Gastroesophageal sphincter (tissue), 4 donors: ENCODE data around the gene NFATC4. TPM values are rescaled to one million over a fixed set of nuclear protein-coding genes. Genes with fewer than 3 reads are reported as not detected.

Experiments
- ATAC-seq: fragments of 150-250 bp; one replicate; pipeline ENCODE4 v1.9.1; 2016; ENCODE audit warnings: mild to moderate bottlenecking, moderate library complexity
- H3K27ac ChIP-seq, 4 donors: fragments of 200-600 bp; sonication (generic) in 3 of 4; 1 replicate in 3 of 4; 2 replicates in 1 of 4; pipeline ENCODE4 v1.5.1; 2016 to 2019
- H3K27me3 ChIP-seq: fragments of 200-600 bp; sonication (generic); one replicate; pipeline ENCODE4 v1.5.1; 2019
- H3K36me3 ChIP-seq, 2 donors: fragments of 200-600 bp; sonication (generic); one replicate each; pipeline ENCODE4 v1.5.1; 2019; ENCODE audit warnings: control low read depth in 1 of 2
- H3K4me1 ChIP-seq, 3 donors: fragments of 200-600 bp; sonication (generic); 1 replicate in 2 of 3; 2 replicates in 1 of 3; pipeline ENCODE4 v1.5.1; 2016 to 2019; ENCODE audit warnings: control low read depth in 2 of 3
- H3K4me3 ChIP-seq, 2 donors: fragments of 200-600 bp; sonication (generic); one replicate each; pipeline ENCODE4 v1.5.1; 2019; ENCODE audit warnings: mild to moderate bottlenecking in 1 of 2, moderate library complexity in 1 of 2
- H3K9me3 ChIP-seq, 3 donors: fragments of 200-600 bp; sonication (generic); one replicate each; pipeline ENCODE4 v1.5.1; 2017 to 2019; ENCODE audit warnings: control low read depth in 2 of 3
- CTCF ChIP-seq, 4 experiments: fragments of 200-600 bp in 2 of 4; fragments of 450-650 bp in 2 of 4; sonication (generic) in 1 of 4; IDR thresholded peaks; one replicate each; pipeline ENCODE4 v1.5.1; 2017 to 2019; ENCODE audit warnings: antibody characterized with exemption in 4 of 4, mild to moderate bottlenecking in 2 of 4, moderate library complexity in 2 of 4
- EP300 ChIP-seq: sonication (generic); formaldehyde crosslinking; IDR thresholded peaks from one replicate; pipeline ENCODE4 v1.6.1; 2017; ENCODE audit warnings: antibody characterized with exemption, mild to moderate bottlenecking
- POLR2A ChIP-seq, 2 donors: fragments of 450-650 bp; IDR thresholded peaks; one replicate each; pipeline ENCODE4 v1.6.1; 2017; ENCODE audit warnings: antibody characterized with exemption in 2 of 2, mild to moderate bottlenecking in 2 of 2, moderate library complexity in 1 of 2
- POLR2AphosphoS5 ChIP-seq: sonication (generic); formaldehyde crosslinking; IDR thresholded peaks from one replicate; pipeline ENCODE4 v1.6.1; 2017; ENCODE audit warnings: antibody characterized with exemption
- WGBS, 2 donors: methylation state at CpG; one replicate each; pipeline ENCODE4 v1.1.5; 2018; ENCODE audit warnings: low coverage in 1 of 2; 5-methylcytosine and 5-hydroxymethylcytosine counted together
- total RNA-seq, 4 donors: library from RNA; depleted of rRNA; stranded (reverse); fragments of >200 nt; gene quantifications; one replicate each; pipeline ENCODE4 v1.1.0, GENCODE V29; 2016

NFATC4 gene
- total RNA-seq, 4 donors from 2014 or later: 33.5 to 63.5 (median 57.9) TPM

GRCh38 chr14:24404814-24405213 lies 36.8 kb downstream of the NFATC4 start:
- Histone ChIP-seq H3K9me3 (no peaks in the 10 kb centered on the region), H3K4me3 (no peak overlapping the region), H3K27ac (peak overlapping the region in 1 of 4 donors; percentile 17), H3K36me3 (peaks cover 0 to 42% of the 10 kb centered on the region in 2 donors), H3K27me3 (no peaks in the 10 kb centered on the region), H3K4me1 (peaks cover 0 to 49% (median 20%) of the 10 kb centered on the region in 3 donors)
- ATAC-seq: no peak
- TF ChIP-seq EP300 (no peak), CTCF (IDR thresholded peaks at IDR 0.05) (no peak)
- 60% methylated on average over 3 of the region's 4 CpGs; no CpG with 5 or more reads in 1 of the 2 donors for WGBS, 2 donors

DNA sequence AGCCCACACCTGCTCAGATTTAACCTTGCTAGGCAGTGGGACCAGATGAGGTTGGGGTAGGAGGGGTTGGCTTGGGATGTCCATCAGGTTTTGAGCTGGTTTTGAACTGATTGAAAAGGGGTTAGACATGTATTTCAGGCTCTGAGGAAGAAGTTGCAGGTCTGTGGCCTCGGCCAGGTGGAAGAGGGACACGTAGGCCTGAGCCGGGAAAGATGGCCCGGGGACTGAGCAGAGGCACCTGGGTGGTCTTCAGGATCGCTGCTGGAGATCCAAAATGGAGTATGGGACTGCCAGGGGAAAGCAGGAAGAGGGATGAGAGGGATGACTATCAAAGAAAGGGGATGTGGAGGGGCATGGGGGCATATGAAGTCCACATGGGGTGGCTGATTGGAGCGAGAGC lies 38.4 kb downstream of the NFATC4 start:
- peaks cover 0 to 33% (median 9%) of the 10 kb centered on the region in 3 donors for H3K4me1 ChIP-seq
- ATAC-seq: no peak
- no peak for TF ChIP-seq CTCF (IDR thresholded peaks at IDR 0.05)
- no peak for TF ChIP-seq POLR2A (IDR thresholded peaks at IDR 0.05)
- no peak for TF ChIP-seq POLR2AphosphoS5
- TF ChIP-seq EP300: no peak
- no peaks in the 10 kb centered on the region for H3K27me3 ChIP-seq
- no peak overlapping the region for H3K4me3 ChIP-seq
- H3K9me3 ChIP-seq: no peaks in the 10 kb centered on the region
- H3K36me3 ChIP-seq: peaks cover 0 to 56% of the 10 kb centered on the region in 2 donors
- H3K27ac ChIP-seq: no peak overlapping the region
- WGBS, 2 donors: 97 to 100% methylated on average over 1 to 6 of the region's 6 CpGs

DNA sequence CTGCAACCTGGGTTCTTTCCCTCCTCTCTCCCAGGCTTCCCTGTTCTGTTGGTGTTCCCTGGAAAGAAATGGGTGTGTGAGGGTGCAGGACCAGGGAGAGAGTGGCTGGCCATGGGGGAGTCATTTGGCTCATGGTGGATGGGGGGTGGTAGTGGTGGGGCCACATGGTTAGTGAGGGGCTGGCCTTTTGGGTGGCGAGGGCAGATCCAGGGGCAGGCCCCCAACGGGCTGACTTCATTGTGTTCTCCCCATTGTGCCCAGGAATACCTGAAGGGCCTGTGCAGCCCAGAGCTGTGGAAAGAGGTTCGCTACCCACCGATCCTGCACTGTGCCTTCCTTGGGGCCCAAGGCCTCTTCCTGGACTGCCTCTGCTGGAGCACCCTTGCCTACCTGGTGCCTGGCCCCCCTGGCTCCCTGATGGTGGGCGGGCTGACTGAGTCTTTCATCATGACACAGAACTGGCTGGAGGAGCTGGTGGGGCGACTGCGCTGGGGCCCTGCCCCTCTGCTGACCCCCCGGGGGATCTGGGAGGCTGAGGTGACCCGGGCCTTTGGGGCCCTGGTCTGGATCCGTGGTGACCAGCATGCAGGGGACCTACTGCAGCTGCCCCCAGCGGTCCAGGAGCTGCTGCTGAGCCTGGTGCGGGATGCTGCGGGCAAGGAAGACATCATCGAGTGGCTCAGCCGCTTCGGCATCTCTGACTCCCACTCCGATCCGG lies 39.8 kb downstream of the NFATC4 start:
- peaks cover 0 to 65% of the 10 kb centered on the region in 2 donors for H3K36me3 ChIP-seq
- H3K9me3 ChIP-seq: no peaks in the 10 kb centered on the region

DNA sequence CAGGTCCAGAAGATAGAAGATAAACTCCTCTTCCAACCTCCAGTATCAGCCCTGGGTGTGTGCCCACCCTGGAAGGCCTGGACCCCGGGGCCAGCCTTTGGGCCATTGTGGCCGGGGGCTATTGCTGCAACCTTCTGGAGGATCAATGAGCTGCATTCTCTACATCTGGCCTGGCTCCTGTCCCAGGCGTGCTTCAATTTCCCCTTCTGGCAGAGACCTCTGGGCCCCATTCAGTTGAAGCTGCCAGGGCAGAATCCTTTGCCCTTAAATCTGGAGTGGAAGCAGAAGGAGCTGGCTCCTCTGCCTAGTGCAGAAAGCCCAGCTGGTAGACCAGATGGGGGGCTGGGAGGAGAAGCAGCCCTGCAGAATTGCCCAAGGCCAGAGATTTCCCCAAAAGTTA lies 40.8 kb downstream of the NFATC4 start:
- no CpG with 5 or more reads among the region's 3 CpGs for WGBS, 2 donors
- no peak overlapping the region for H3K4me3 ChIP-seq
- no peak for ATAC-seq
- peaks cover 0 to 10% (median 0%) of the 10 kb centered on the region in 3 donors for H3K4me1 ChIP-seq
- H3K36me3 ChIP-seq: peaks cover 0 to 75% of the 10 kb centered on the region in 2 donors
- no peaks in the 10 kb centered on the region for H3K9me3 ChIP-seq
- TF ChIP-seq EP300 (no peak), POLR2AphosphoS5 (no peak), POLR2A (IDR thresholded peaks at IDR 0.05) (no peak), CTCF (IDR thresholded peaks at IDR 0.05) (no peak)
- no peaks in the 10 kb centered on the region for H3K27me3 ChIP-seq
- no peak overlapping the region for H3K27ac ChIP-seq

More for the DNA sequence above, 39.8 kb downstream of the NFATC4 start:
- no CpG with 5 or more reads among the region's 18 CpGs for WGBS, 2 donors
- H3K27me3 ChIP-seq: no peaks in the 10 kb centered on the region
- ATAC-seq: no peak
- H3K27ac ChIP-seq: no peak overlapping the region
- H3K4me3 ChIP-seq: no peak overlapping the region
- H3K4me1 ChIP-seq: peaks cover 0 to 20% (median 2%) of the 10 kb centered on the region in 3 donors
- no peak for TF ChIP-seq CTCF (IDR thresholded peaks at IDR 0.05)

DNA sequence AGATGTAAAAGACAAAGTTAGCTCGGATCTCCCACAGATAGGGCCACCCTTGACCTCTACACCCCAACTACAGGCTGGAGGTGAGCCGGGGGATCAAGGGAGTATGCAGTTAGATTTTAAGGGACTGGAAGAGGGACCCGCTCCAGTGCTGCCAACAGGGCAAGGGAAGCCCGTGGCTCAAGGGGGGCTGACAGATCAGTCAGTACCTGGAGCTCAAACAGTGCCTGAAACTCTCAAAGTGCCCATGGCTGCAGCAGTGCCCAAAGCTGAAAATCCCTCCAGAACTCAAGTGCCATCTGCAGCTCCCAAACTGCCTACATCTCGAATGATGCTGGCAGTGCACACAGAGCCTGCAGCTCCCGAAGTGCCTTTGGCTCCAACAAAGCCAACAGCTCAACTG lies 41.2 kb downstream of the NFATC4 start:
- Histone ChIP-seq H3K27me3 (no peaks in the 10 kb centered on the region), H3K4me1 (peaks cover 0 to 5% (median 0%) of the 10 kb centered on the region in 3 donors), H3K36me3 (peaks cover 0 to 80% of the 10 kb centered on the region in 2 donors), H3K27ac (no peak overlapping the region), H3K9me3 (no peaks in the 10 kb centered on the region), H3K4me3 (no peak overlapping the region)
- WGBS, 2 donors: 20% methylated on average over 1 of the region's 6 CpGs; no CpG with 5 or more reads in 1 of the 2 donors
- TF ChIP-seq POLR2A (IDR thresholded peaks at IDR 0.05): no peak
- no peak for ATAC-seq
